Measurements from ENCODE around the gene CYBC1. TPM values are rescaled to one million over a fixed set of nuclear protein-coding genes. Genes with fewer than 3 reads are reported as not detected.
A peak's percentile ranks its signal among the peaks of the same experiment; 100 is the strongest.
"Not testable (repeated sequence)": the region's sequence is repeated elsewhere in the genome, so short reads cannot be mapped to it uniquely, and the experiment has no call there.

Gene CYBC1
- total RNA-seq, 1 donor from 2014 or later = 30.6 TPM

GRCh38 chr17:82435601-82436583 lies 14.7 kb downstream of the CYBC1 start:
- DNase-seq (ENCODE audit: low read depth in 2 of 2) = no peak

- no peak for DNase-seq (ENCODE audit: low read depth in 2 of 2)
These were observed 15.4 kb downstream of the CYBC1 start for GRCh38 chr17:82435103-82435502.

GRCh38 chr17:82434216-82434565 lies 16.4 kb downstream of the CYBC1 start:
- no peak for DNase-seq (ENCODE audit: low read depth in 2 of 2)

GRCh38 chr17:82433560-82434215 lies 16.9 kb downstream of the CYBC1 start:
- DNase-seq (ENCODE audit: low read depth in 2 of 2) = no peak

GRCh38 chr17:82432017-82432416 lies 18.5 kb downstream of the CYBC1 start:
- no peak for DNase-seq (ENCODE audit: low read depth in 2 of 2)

- no peak for DNase-seq (ENCODE audit: low read depth in 2 of 2)
These were observed 20.7 kb downstream of the CYBC1 start for GRCh38 chr17:82429824-82430223.

- DNase-seq (ENCODE audit: low read depth in 2 of 2) = no peak
These were observed 22.0 kb downstream of the CYBC1 start for GRCh38 chr17:82428546-82428945.

- no peak for DNase-seq (ENCODE audit: low read depth in 2 of 2)
These were observed 25.7 kb downstream of the CYBC1 start for GRCh38 chr17:82424863-82425159.

GRCh38 chr17:82424001-82424862 lies 26.3 kb downstream of the CYBC1 start:
- peak in 1 of 2 donors; percentile 51 for DNase-seq (ENCODE audit: low read depth in 2 of 2)

- DNase-seq (ENCODE audit: low read depth in 2 of 2) = no peak
These were observed 31.0 kb downstream of the CYBC1 start for GRCh38 chr17:82419540-82419939.

GRCh38 chr17:82418001-82418986 lies 32.3 kb downstream of the CYBC1 start, which contains the start of the genes HEXD and OGFOD3:
Gene HEXD (plus strand): TSS chr17:82418347. CDS start chr17:82419800, 1,453 bp downstream.
Gene OGFOD3 (minus strand): TSS chr17:82418586. CDS start chr17:82418485, 101 bp downstream.
- DNase-seq (ENCODE audit: low read depth in 2 of 2) = peak; percentile 47 to 85

GRCh38 chr17:82416771-82417170 lies 33.8 kb downstream of the CYBC1 start:
- no peak for DNase-seq (ENCODE audit: low read depth in 2 of 2)

- DNase-seq (ENCODE audit: low read depth in 2 of 2) = no peak
These were observed 34.3 kb downstream of the CYBC1 start for GRCh38 chr17:82416264-82416663.

- DNase-seq (ENCODE audit: low read depth in 2 of 2) = no peak
These were observed 34.8 kb downstream of the CYBC1 start for GRCh38 chr17:82415786-82416185.

- DNase-seq (ENCODE audit: low read depth in 2 of 2) = no peak
These were observed 35.2 kb downstream of the CYBC1 start for GRCh38 chr17:82415336-82415735.

GRCh38 chr17:82414548-82415281 lies 35.8 kb downstream of the CYBC1 start:
- DNase-seq (ENCODE audit: low read depth in 2 of 2) = peak; percentile 30 to 75

GRCh38 chr17:82412535-82413520 lies 37.7 kb downstream of the CYBC1 start:
- DNase-seq (ENCODE audit: low read depth in 2 of 2) = no peak

GRCh38 chr17:82412081-82412480 lies 38.5 kb downstream of the CYBC1 start:
- not testable (repeated sequence) for DNase-seq (ENCODE audit: low read depth in 2 of 2)

All from dermis microvascular lymphatic vessel endothelial cell (primary cell).